ENCODE measurements around the gene IL1RAPL2.

IL1RAPL2 gene

DNA sequence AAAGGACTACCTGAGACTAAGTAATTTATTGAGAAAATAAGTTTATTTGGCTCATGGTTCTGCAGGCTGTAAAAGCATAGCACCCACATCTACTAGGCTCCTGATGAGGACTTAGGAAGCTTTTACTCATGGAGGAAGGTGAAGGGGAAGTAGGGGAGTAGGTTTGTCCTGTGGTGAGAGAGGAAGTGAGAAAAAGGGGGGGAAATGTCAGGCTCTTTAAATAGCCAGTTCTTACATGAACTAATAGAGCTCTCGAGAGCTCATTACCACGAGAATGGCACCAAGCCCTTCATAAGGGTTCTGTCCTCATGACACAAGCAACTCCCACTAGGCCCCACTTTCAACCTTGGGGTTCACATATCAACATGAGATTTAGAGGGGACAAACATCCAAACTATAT, 1130.9 kb downstream of the IL1RAPL2 start:
- TF ChIP-seq ZBTB7A (IDR thresholded peaks at IDR 0.05; ENCODE audit: low read depth) (no peak), EP300 (IDR thresholded peaks at IDR 0.05; ENCODE audit: borderline replicate concordance) (no peak), TCF12 (IDR thresholded peaks at IDR 0.05; ENCODE audit: low read depth) (no peak), TAF1 (IDR thresholded peaks at IDR 0.05; ENCODE audit: low read depth) (no peak), CEBPB (IDR thresholded peaks at IDR 0.05) (no peak)

DNA sequence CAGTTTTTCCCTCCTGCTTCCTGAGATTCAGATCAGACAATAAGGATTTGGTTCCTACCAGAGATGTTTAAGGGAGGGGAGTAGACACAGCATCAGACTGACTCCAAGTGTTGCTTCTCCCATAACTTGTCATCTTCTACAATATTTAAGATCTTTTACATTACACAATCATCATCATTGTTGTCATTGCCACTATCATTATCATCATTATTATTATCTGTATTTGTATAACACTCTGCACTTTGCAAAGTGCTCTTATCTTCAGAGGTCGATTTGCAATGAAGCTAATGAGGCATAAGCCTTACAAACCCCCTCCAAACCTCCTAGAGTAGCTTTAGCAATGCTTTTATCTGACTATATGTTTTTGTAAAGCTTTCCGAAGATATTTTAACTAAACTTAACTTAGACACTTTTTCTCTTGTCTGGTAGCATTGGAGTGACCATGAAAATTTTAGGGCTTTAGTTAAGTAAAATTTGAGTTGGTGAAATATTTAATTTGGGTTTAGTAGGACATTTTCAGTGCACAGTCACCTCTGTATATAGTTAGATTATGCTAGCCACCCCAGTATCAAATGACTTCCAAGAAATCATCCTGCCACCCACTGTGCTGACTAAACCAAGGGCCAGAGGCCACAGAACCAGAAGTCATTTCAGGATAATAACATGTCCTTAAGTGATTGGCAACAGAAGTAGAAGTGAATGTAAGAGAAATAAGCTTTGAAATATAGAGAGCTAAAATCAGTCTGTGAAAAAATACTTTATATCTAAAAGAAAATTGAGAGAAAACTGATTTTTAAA, 1132.2 kb downstream of the IL1RAPL2 start:
- no peak for TF ChIP-seq TAF1 (IDR thresholded peaks at IDR 0.05; ENCODE audit: low read depth)
- TF ChIP-seq, protein P1, sequence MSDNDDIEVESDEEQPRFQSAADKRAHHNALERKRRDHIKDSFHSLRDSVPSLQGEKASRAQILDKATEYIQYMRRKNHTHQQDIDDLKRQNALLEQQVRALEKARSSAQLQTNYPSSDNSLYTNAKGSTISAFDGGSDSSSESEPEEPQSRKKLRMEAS (IDR thresholded peaks at IDR 0.05) = no peak
- TF ChIP-seq ZBTB7A (IDR thresholded peaks at IDR 0.05; ENCODE audit: low read depth) = no peak
- TF ChIP-seq EP300 (IDR thresholded peaks at IDR 0.05; ENCODE audit: borderline replicate concordance) = no peak
- TF ChIP-seq TEAD4 (IDR thresholded peaks at IDR 0.05) = no peak
- TF ChIP-seq, protein P2, sequence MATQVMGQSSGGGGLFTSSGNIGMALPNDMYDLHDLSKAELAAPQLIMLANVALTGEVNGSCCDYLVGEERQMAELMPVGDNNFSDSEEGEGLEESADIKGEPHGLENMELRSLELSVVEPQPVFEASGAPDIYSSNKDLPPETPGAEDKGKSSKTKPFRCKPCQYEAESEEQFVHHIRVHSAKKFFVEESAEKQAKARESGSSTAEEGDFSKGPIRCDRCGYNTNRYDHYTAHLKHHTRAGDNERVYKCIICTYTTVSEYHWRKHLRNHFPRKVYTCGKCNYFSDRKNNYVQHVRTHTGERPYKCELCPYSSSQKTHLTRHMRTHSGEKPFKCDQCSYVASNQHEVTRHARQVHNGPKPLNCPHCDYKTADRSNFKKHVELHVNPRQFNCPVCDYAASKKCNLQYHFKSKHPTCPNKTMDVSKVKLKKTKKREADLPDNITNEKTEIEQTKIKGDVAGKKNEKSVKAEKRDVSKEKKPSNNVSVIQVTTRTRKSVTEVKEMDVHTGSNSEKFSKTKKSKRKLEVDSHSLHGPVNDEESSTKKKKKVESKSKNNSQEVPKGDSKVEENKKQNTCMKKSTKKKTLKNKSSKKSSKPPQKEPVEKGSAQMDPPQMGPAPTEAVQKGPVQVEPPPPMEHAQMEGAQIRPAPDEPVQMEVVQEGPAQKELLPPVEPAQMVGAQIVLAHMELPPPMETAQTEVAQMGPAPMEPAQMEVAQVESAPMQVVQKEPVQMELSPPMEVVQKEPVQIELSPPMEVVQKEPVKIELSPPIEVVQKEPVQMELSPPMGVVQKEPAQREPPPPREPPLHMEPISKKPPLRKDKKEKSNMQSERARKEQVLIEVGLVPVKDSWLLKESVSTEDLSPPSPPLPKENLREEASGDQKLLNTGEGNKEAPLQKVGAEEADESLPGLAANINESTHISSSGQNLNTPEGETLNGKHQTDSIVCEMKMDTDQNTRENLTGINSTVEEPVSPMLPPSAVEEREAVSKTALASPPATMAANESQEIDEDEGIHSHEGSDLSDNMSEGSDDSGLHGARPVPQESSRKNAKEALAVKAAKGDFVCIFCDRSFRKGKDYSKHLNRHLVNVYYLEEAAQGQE (IDR thresholded peaks at IDR 0.05; ENCODE audit: low read depth) = no peak
- TF ChIP-seq CEBPB (IDR thresholded peaks at IDR 0.05) = no peak
- no peak for TF ChIP-seq EGR1 (IDR thresholded peaks at IDR 0.05)
- no peak for TF ChIP-seq RAD21 (IDR thresholded peaks at IDR 0.05; ENCODE audit: low read depth)
- TF ChIP-seq YY1 (IDR thresholded peaks at IDR 0.05; ENCODE audit: low read depth) = no peak
- TF ChIP-seq CREB1 (IDR thresholded peaks at IDR 0.05; ENCODE audit: low read depth) = no peak
- no peak for TF ChIP-seq TCF12 (IDR thresholded peaks at IDR 0.05; ENCODE audit: low read depth)
- TF ChIP-seq, protein P3, sequence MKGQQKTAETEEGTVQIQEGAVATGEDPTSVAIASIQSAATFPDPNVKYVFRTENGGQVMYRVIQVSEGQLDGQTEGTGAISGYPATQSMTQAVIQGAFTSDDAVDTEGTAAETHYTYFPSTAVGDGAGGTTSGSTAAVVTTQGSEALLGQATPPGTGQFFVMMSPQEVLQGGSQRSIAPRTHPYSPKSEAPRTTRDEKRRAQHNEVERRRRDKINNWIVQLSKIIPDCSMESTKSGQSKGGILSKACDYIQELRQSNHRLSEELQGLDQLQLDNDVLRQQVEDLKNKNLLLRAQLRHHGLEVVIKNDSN (IDR thresholded peaks at IDR 0.05) = no peak
- no peak for TF ChIP-seq NFIC (IDR thresholded peaks at IDR 0.05)
- no peak for TF ChIP-seq FOXM1 (IDR thresholded peaks at IDR 0.05; ENCODE audit: borderline replicate concordance, low read depth)

DNA sequence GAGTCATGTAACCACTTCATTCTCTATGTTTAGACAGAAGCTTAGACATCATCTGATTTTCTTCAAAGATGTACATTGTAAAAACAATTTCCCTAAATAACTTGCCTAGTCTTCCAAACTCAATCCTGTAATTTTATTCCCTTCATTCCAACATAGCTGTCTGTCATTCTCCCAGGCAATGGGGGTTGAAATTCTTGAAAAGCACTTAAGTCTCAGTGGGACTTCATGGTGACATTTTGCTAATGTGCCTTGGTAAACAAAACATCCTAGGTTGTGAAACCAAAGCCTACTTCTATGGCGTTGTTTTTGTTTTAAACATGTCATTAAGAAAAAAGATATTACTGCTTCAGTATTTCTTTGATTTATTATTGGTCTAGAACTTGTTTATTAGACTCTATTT, 1134.3 kb downstream of the IL1RAPL2 start:
- TF ChIP-seq TCF12 (IDR thresholded peaks at IDR 0.05; ENCODE audit: low read depth) (no peak), YY1 (IDR thresholded peaks at IDR 0.05; ENCODE audit: low read depth) (no peak), CEBPB (IDR thresholded peaks at IDR 0.05) (no peak), NFIC (IDR thresholded peaks at IDR 0.05) (no peak), ZBTB7A (IDR thresholded peaks at IDR 0.05; ENCODE audit: low read depth) (no peak), TEAD4 (IDR thresholded peaks at IDR 0.05) (no peak), TAF1 (IDR thresholded peaks at IDR 0.05; ENCODE audit: low read depth) (no peak), EGR1 (IDR thresholded peaks at IDR 0.05) (no peak)
- TF ChIP-seq, protein P3 (IDR thresholded peaks at IDR 0.05) = no peak
- TF ChIP-seq, protein P1 (IDR thresholded peaks at IDR 0.05) = no peak
- TF ChIP-seq, protein P2 (IDR thresholded peaks at IDR 0.05; ENCODE audit: low read depth) = no peak

DNA sequence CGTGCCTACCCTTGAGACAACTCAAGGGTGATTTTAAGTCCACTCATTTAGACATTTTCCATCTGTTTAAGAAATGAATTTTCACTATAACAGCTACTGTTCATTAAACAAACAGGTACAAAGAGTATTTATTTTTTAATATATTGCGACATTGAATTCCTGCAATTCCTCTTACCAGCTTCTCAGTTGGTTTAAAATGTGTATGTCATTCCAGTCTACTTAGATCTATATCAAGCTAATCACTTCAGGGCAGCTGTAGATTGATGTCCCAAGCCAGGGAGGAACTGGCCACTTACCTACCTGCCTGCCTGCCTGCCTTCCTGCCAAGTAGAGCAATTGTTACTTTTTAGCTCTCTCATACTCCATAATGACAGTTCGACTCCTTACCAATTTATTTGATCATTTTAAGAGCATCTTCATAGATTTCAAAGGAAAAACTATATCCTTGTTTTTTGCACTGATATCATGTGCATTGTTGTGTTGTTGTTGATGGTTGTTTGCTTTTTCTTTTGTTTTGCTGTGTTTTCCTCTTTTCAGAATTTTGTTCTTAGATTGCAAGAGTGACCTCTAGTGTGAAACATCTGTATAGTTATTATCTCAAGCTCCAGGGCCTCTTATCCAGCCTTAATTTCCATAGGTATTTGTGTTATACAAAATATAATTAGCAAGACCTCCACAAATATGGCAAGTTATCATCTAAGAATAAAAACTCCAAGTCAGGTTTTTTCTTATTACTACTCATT, 1135.5 kb downstream of the IL1RAPL2 start:
- TF ChIP-seq FOXM1 (IDR thresholded peaks at IDR 0.05; ENCODE audit: borderline replicate concordance, low read depth) (no peak), EGR1 (IDR thresholded peaks at IDR 0.05) (no peak), TCF12 (IDR thresholded peaks at IDR 0.05; ENCODE audit: low read depth) (no peak), ZBTB7A (IDR thresholded peaks at IDR 0.05; ENCODE audit: low read depth) (no peak), TEAD4 (IDR thresholded peaks at IDR 0.05) (no peak), RAD21 (IDR thresholded peaks at IDR 0.05; ENCODE audit: low read depth) (peak; percentile 24; the same call in 1 of the 2 replicates), CEBPB (IDR thresholded peaks at IDR 0.05) (peak; percentile 53), YY1 (IDR thresholded peaks at IDR 0.05; ENCODE audit: low read depth) (no peak), TAF1 (IDR thresholded peaks at IDR 0.05; ENCODE audit: low read depth) (no peak)
- TF ChIP-seq, protein P1 (IDR thresholded peaks at IDR 0.05) = no peak
- TF ChIP-seq, protein P2 (IDR thresholded peaks at IDR 0.05; ENCODE audit: low read depth) = no peak
